Ammon's horn (tissue), 1 donor: ENCODE data around the gene C14orf93.
"Not testable (repeated sequence)": the region's sequence is repeated elsewhere in the genome, so short reads cannot be mapped to it uniquely, and the experiment has no call there.

Experiments used
- DNase-seq: peaks from one replicate; pipeline ENCODE4 v3.0.0-alpha.2; 2016; ENCODE audit warnings: low spot score

The C14orf93 gene

DNA sequence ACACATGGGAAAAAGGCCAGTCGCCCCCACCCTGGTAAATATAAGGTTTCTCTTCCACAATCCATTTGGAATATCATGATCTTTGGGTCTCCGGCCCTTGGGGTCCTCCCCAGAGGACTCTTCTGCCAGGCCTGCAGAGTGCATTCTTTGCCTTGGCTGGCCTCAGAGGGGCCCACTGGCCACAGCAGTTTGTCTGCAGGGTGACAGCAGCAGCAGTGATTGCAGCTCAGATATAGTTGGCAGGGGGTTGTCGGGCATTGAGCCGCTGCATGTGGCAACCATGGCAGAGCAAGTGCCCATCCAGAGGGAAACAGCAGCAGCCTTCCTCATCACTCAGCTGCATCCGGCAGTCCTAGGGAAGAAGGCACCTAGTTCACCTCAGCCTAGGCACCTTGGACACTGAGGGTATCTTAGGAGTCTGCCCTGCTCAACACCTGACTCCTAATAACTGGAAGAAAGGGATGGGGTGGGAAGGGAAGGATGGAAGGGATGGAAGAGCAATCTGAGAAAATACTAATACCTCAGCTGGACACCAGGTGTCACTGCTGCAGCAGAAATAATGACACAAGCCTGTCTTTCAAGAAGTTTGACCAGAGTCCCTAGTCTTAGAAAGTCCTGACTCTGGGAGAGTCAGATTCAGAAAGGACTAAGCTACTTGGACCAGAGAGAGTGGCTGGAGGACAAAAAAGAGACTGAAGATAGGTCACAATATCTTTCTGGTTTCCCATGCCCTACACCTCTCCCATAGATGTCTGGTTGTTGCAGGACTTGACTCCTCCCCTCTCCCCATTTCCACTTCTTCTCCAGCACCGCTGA, 36.5 kb downstream of the C14orf93 start:
- DNase-seq = peak; percentile 63

DNA sequence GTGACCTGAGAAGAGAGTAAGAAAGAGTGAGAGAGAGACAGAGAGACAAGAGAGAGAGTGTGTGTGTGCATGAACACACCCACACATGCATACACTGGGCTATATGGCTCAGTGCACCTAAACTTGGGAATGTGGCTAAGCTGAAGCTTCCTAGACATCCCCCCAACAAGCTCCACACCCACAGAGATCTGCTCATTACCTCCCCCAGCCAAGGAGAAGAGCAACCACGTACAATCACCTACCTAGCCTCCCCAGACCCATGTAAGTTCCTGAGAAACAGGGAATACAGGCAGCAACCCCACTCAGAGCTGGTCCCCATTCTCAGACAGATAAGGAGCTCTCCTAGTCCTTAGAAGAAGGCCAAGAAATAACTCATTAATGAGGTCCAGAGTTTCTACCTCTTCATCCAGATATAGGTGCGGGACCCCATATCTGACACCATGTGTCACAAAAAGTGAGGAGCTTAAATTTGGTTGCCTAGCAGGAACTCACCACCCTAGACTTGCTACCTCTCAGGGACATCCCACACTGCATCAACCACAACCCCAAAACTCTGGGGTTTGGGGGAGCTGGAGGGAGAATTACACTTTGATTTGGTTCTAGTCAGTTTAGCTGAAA, 37.5 kb downstream of the C14orf93 start:
- no peak for DNase-seq

DNA sequence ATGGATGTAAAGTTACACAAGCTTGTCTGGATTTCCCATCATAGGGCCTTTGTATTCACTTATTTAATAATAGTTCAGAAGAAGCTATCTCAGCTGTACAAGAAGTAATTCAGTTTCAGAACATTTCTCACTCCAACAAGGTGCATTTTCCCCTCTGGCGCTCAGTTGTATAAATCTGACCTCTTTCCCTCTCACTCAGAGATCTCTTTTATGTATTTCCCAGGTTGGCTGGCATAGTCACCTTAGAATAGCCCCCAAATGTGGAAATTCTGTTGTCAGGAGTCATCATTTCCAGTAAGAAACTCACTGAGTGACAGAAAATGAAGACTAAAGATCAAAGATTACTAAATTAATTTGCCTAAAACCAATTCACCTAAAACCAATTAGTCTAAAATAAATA, 38.8 kb downstream of the C14orf93 start:
- DNase-seq = no peak

DNA sequence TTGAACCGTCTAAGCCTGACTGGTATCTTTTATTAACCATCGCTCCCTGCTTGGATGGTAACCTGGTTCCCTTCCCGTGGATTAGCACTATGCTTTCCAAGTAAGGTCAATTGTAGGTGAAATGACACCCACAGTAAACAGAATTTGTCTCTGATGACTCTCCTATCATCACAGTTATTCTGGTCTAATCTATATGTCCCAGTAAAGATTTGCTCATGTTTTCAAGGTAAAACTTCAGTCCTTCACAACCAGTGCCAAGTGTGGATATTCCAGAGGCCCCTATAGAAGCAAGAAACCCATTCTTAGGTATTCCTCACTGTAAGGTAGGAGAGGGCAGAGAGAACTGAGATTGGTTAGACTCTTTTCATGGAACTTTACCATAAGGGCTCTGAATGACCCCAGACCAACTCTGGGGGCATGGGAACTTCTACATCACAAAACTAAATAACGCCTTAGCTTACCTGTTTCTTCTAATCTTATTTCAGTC, 43.1 kb downstream of the C14orf93 start:
- no peak for DNase-seq

- not testable (repeated sequence) for DNase-seq
Measured at GRCh38 chr14:22965916-22966782, 43.8 kb downstream of the C14orf93 start.

- no peak for DNase-seq
Measured at GRCh38 chr14:22962061-22962676, 47.8 kb downstream of the C14orf93 start.

GRCh38 chr14:22955702-22956569, 54.0 kb downstream of the C14orf93 start:
- no peak for DNase-seq

GRCh38 chr14:22952418-22952817, 57.5 kb downstream of the C14orf93 start:
- DNase-seq = no peak

- DNase-seq = not testable (repeated sequence)
Measured at GRCh38 chr14:22951795-22952194, 58.1 kb downstream of the C14orf93 start.

GRCh38 chr14:22945642-22946041, 64.3 kb downstream of the C14orf93 start:
- no peak for DNase-seq

GRCh38 chr14:22939684-22940083, 70.3 kb downstream of the C14orf93 start:
- DNase-seq = no peak
